NCI-H510A (cell line): ENCODE measurements around the gene GATA5.

ENCODE experiments used
- DNase-seq: peaks from one replicate; lab custom pipeline; 2025; lab: John Stamatoyannopoulos, UW

The GATA5 gene, protein sequence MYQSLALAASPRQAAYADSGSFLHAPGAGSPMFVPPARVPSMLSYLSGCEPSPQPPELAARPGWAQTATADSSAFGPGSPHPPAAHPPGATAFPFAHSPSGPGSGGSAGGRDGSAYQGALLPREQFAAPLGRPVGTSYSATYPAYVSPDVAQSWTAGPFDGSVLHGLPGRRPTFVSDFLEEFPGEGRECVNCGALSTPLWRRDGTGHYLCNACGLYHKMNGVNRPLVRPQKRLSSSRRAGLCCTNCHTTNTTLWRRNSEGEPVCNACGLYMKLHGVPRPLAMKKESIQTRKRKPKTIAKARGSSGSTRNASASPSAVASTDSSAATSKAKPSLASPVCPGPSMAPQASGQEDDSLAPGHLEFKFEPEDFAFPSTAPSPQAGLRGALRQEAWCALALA

DNA sequence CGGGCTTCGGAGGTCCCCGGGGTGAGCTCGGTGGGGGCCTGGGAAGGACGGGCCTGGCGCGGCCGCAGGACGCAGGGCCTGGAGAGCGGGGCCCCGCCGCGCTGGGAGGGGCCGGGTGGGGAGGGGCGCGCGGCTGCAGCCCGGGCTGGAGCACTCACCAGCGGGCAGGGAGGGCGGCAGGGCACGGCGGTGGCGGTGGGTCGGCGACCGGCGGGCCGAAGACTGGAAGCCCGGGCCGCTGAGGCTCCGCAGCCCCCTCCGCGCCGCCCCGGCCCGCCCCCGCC is at the start of gene GATA5:
GATA5 (minus strand) TSS at position 224 of the 284 bp plus-strand sequence. CDS start 474 bp downstream, outside the sequence.
- DNase-seq = no peak

DNA sequence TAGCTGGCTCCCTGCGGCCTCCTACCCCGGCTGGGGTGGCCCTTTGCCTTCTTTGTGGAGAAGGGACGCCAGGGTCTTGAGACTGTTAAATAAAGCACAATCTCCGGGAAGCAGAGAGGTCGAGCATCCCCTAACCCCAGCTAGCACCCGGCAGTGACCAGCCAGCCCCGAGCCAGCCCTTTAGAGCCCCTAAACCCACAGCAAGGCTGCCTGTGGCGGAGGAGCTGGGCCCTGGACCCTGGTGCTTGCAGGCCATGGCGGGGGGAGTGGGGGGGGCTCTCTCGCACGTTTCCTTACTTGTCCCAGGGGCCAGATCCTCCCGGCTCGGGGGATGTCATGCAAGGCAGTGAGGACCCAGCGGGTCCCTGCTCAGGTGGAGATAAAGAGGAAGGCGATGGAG is 49.2 kb upstream of the GATA5 start:
- DNase-seq = no peak

DNA sequence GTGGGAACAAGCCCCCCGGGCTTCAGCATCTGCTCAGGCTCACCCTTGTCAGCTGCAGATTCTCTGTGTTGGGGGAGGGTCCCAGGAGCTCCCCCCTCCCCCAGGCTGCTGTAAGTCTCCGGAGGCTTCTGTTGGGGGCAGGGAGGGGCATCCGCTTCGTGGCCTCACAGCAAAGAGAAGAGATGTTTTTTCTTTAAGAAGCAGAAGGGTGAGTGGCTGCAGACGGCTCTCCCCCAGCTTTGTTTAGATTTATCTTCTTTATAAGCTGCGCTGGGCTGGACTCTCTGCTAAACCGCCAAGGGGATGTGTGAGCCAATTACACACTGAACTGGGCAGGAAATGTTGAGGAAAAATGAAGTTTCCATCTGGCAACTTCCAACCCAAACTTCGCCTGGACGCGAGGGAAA is 48.7 kb upstream of the GATA5 start:
- DNase-seq = no peak

GRCh38 chr20:62523473-62524203 is 47.8 kb upstream of the GATA5 start:
- DNase-seq = no peak

GRCh38 chr20:62522748-62523396 is 47.1 kb upstream of the GATA5 start:
- DNase-seq = no peak

GRCh38 chr20:62519826-62520225 is 44.0 kb upstream of the GATA5 start:
- DNase-seq = no peak

DNA sequence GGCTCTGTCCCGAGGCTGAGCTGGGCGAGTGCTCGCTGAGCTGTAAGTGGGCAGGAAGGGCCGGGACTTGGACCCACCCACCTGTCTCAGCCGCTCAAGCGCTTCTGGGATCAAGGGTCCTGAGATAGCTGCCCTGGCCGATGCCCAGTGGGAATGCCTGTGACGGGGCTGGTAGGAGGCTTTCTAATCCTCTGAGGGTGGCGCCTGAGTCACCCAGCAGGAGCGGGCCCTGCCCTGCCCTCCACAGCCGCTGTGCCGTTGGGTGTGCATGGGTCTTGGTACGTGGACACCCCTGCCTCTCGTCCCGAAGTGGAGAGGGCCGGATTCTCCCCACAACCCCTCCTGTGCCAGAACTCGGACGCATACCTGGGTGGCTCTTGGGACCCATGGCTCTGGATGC is 43.1 kb upstream of the GATA5 start:
- DNase-seq = no peak

DNA sequence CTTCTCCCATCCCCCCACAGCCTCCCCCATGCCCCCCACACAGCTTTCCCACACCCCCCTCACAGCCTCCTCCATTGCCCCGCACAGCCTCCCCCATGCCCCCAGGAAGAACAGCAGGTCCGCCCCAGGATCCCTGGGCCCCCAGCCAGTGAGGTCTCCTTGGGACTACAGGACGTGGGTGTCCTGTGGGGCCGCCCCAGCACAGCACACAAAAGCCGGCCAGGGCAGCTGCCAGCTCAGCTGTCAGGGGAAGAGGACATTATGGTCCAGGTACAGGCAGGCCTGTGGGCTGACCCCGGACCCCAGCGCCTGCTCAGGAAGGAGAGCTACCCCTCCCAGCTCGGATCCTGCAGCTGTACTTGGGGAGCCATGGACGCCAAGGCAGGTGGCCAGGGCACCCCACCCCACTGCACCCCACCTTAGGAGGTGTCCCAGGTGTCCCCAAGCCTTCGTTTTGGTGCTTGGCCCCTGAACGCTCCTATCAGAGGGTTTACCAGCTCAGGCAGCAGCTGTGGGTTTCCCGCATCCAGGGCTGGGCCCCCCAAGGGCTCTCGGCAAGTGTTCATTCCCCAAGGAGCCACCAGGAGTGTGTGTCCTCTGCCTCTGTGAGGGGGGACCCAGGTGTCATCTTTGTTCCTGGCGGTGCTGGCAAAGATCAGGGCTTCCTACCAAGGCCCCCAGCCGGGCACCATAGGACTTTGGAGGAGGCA is 42.3 kb upstream of the GATA5 start:
- no peak for DNase-seq

- DNase-seq = no peak
These were observed 41.4 kb upstream of the GATA5 start for GRCh38 chr20:62517168-62517567.

GRCh38 chr20:62516338-62516737 is 40.5 kb upstream of the GATA5 start:
- no peak for DNase-seq

DNA sequence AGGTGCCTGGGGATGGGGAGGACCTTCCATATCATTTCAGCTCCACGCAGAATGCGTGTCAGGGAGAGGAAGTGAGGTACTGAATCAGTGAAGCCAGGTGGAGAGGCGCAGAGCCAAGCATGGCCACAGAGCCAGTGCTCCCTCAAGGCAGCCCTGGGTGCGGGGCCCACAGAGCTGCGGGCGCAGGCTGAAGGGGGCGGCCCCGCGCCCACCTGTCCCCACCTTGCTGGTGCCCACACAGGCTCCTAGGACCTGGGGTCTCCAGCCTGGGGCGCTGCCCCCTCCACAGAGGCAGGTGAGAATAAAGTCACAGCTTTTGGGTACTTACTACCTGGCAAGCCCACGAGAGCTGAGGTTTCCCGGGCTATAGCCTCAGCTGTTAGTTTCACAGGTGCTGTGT is 40.0 kb upstream of the GATA5 start:
- DNase-seq = no peak

GRCh38 chr20:62515280-62515679 is 39.5 kb upstream of the GATA5 start:
- no peak for DNase-seq

- no peak for DNase-seq
These were observed 38.2 kb upstream of the GATA5 start for GRCh38 chr20:62513991-62514390.

GRCh38 chr20:62511915-62512610 is 36.3 kb upstream of the GATA5 start:
- no peak for DNase-seq

DNA sequence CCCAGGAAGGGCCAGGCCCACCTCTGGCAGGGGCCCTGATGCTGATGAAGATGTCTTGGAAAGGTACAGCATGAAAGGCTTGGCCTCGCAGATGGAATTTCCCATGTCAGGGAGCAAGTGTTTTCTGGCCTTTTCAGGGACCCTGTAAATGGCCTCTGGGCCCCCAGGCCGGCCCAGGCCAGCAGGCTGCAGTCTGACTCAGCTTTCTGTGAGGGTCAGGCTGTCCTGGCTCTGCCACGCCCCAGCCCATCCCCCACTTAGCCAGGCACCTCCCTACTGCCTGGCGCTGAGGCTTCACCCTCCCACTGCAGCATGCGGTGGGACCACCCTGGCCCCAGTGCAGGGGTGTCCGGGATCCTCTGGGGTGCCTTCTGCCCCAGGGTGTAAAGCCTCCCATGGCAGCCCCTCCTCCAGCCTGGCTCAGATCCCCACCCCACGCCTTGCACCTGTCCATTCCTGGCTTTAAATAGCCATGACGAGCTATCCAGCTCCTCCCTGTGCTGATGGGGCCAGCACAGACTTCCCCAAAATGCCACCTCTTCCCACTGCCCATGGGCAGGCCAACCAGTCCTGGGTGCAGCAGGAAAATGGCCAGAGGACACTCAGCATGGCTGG is 35.6 kb upstream of the GATA5 start:
- DNase-seq = no peak

DNA sequence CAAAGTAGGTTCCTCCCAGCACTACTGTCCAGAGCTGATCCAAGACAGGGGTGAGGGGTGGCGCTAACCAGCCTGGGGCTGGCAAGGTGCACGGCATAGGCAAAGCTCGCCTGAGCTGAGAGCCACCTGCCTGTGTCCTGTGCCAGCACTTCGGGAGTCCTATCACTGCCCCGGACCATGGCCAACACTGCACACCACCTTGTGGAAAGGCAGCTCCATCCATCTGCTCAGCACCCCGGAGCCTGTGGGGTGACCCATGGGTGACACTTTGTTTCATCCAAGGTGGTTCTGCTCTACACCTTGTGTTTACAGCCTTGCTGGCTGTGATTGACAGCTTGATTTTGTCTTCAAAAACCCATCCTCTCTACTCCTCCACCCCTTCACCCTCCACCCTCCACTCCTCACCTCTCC is 32.9 kb upstream of the GATA5 start:
- no peak for DNase-seq

GRCh38 chr20:62507991-62508640 is 32.3 kb upstream of the GATA5 start:
- no peak for DNase-seq

DNA sequence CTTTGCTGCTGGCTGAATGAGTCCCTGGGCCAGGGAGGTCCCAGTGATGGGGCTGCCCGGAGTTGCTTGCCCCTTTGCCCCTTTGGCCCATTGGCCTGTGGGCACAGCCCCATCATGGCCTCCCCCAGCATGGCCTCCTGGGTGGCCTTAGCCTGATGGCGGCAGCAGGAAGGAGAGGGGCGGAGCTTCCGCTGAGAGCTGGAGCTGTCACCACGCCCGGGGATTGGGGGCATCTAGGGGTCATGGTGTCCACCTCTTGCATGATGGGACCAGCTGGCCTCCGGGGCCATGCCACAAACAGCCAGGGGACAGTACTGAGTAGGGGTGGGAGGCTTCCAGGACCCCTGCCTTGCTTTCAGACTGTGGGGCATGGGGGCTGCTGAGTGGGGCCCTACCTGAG is 31.5 kb upstream of the GATA5 start:
- no peak for DNase-seq

GRCh38 chr20:62506791-62507190 is 31.0 kb upstream of the GATA5 start:
- DNase-seq = no peak

DNA sequence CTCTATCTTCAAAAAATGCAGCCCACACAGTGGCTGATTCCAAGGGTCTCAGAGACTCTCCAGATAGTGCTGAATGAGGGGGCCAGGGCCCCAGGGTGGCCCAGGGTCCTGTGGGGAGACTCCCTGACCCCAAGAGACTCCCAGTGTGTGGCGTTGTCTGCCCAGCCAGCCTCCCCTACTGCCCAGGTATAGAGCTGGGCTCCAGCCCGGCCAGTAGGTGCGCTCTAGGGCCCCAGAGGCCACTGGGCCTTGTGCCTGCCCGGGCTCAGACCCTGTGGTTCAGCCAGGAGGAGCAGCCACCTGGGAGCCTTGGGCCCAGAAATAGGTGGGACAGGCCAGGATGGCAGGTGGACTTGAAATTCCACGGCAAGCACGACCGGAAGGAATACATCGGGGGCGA is 30.3 kb upstream of the GATA5 start:
- no peak for DNase-seq
